AG10803 (cell line): ENCODE measurements around the gene SEMA6B.

ENCODE experiments used
- DNase-seq: peaks from one replicate; pipeline ENCODE4 v3.0.0; 2010; ENCODE audit warnings: low read depth
- H3K4me3 ChIP-seq: 2 replicates; pipeline ENCODE4 v1.5.1; 2011; ENCODE audit warnings: mild to moderate bottlenecking, low read length, control low read depth
- CTCF ChIP-seq: conservative IDR thresholded peaks from 2 replicates; pipeline ENCODE4 v1.5.1; 2011; ENCODE audit warnings: mild to moderate bottlenecking, low read length, control low read depth, inconsistent platforms

The SEMA6B gene

GRCh38 chr19:4515732-4516131, 43.8 kb downstream of the SEMA6B start:
- no peak for TF ChIP-seq CTCF
- H3K4me3 ChIP-seq: no peak overlapping the region
- no peak for DNase-seq

GRCh38 chr19:4513248-4513647, 46.2 kb downstream of the SEMA6B start:
- H3K4me3 ChIP-seq: no peak overlapping the region
- no peak for DNase-seq
- TF ChIP-seq CTCF: no peak

GRCh38 chr19:4512070-4512469, 47.4 kb downstream of the SEMA6B start:
- no peak for DNase-seq
- TF ChIP-seq CTCF: no peak
- no peak overlapping the region for H3K4me3 ChIP-seq

GRCh38 chr19:4511300-4512054, 48.0 kb downstream of the SEMA6B start:
- no peak for TF ChIP-seq CTCF
- no peak for DNase-seq

GRCh38 chr19:4510435-4511255, 48.8 kb downstream of the SEMA6B start:
- DNase-seq: no peak
- H3K4me3 ChIP-seq: no peak overlapping the region
- TF ChIP-seq CTCF: no peak

More at GRCh38 chr19:4511300-4512054, 48.0 kb downstream of the SEMA6B start:
- no peak overlapping the region for H3K4me3 ChIP-seq

- no peak for TF ChIP-seq CTCF
- no peak overlapping the region for H3K4me3 ChIP-seq
- no peak for DNase-seq
Observed at GRCh38 chr19:4508698-4509097, 50.8 kb downstream of the SEMA6B start.

- H3K4me3 ChIP-seq: no peak overlapping the region
- no peak for TF ChIP-seq CTCF
- no peak for DNase-seq
Observed at GRCh38 chr19:4507804-4508203, 51.7 kb downstream of the SEMA6B start.
